ENCODE measurements around the gene DENND2C. TPM values are rescaled to one million over a fixed set of nuclear protein-coding genes. Genes with fewer than 3 reads are reported as not detected.
A peak's percentile ranks its signal among the peaks of the same experiment; 100 is the strongest.

DENND2C gene
- total and polyA plus RNA-seq, 2 donors (not counting 1 experiment from before 2014, with no cell fraction given) = 1.3 to 1.7 TPM

DNA sequence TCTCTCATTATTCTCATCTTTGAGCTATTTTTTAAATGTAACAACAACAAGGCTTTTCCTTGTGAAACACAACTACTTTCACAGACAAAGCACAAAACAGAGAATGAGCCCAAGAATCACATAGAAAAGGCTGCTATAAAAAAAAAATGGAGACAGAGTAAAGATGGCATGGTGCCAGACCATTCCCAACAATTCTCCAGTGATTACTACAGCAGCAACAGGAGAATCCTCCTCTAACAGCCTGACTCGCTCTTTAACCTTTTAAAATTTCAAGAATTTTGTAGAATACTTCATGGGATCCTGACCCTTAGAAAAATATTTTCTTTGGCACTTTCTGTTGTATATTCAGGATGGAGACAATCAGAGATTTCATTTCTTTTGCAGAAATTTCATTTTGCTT lies 84.6 kb downstream of the DENND2C start:
- H3K4me3 ChIP-seq (replicated peaks in 1 of 4; ENCODE audit: control extremely low read depth in 1 of 4, insufficient read depth in 1 of 4, low read depth in 3 of 4, low read length in 4 of 4) = no peak overlapping the region
- no peaks in the 10 kb centered on the region for H3K36me3 ChIP-seq (ENCODE audit: control insufficient read depth, insufficient read depth, low read length)
- H3K79me2 ChIP-seq (ENCODE audit: control insufficient read depth, insufficient read depth, low read length) = peaks cover 9% of the 10 kb centered on the region
- H3K27me3 ChIP-seq (ENCODE audit: control insufficient read depth, insufficient read depth, low read length) = no peaks in the 10 kb centered on the region
- no peak overlapping the region for H3K9ac ChIP-seq (ENCODE audit: insufficient read depth, low read length)
- no peaks in the 10 kb centered on the region for H3K4me1 ChIP-seq (ENCODE audit: control insufficient read depth, extremely low read depth, insufficient read depth, low read length)
- TF ChIP-seq EZH2 (IDR thresholded peaks at IDR 0.05; ENCODE audit: low read length, missing control alignments) (no peak), CTCF (conservative IDR thresholded peaks at IDR 0.05 in 1 of 2, IDR thresholded peaks at IDR 0.05 in 1 of 2; ENCODE audit: low read depth in 1 of 2, low read length in 2 of 2) (no peak)
- no peaks in the 10 kb centered on the region for H4K20me1 ChIP-seq (ENCODE audit: control insufficient read depth, extremely low read depth, insufficient read depth, low read length)
- DNase-seq (ENCODE audit: low read depth in 2 of 2) = peak in 1 of 2 donors; percentile 13
- no peak overlapping the region for H3K27ac ChIP-seq (ENCODE audit: insufficient read depth, low read length)
- H3K4me2 ChIP-seq (ENCODE audit: extremely low read depth, insufficient read depth, low read length) = no peak overlapping the region
- H2AFZ ChIP-seq (ENCODE audit: low read length) = no peak overlapping the region
- no peaks in the 10 kb centered on the region for H3K9me3 ChIP-seq (ENCODE audit: control insufficient read depth, insufficient read depth, low read depth, low read length)

DNA sequence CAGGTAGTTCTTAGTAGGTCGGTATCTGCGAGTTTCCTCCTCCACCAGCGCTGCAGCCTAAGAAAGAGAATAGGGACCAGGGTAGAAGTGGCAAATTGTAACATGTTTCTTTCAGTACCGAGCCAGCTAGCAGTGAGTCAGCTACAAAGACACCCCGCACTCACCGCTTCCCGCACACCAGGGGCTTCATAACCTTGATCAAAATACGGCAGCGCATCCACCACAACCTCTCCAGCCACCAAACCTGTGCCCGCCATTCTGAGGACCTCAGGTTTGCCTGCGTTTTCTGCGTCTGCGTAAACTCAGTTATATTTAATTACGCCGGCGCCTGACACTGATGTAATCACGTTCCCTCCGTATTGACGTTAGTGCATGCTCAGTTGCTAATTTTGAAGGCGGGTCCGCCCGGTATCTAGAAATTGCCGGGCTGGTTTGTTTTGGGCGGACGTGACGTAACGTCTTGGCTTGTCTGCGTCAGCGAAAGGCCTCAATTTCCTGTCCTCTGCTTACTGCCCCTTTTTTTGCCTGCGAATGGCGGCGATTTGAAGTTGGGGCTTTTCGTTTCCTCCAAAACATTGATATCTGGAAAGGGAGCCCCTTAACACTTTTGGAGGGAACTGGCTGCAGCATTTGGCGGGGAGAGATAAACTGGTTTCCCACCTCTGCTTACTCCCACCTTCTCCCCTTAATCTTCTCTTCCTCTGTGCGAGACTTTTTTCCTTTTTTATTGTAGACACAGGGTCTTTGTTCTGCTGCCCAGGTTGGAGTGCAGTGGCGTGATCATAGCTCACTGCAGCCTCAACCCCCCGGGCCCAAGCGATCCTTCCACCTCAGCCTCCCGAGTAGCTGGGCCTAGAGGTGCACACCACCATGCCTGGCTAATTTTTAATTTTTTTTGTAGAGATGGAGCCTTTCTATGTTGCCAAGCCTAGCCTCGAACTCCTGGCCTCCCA lies 88.2 kb downstream of the DENND2C start, which contains the start of gene BCAS2:
Gene BCAS2 (minus strand): TSS at position 281 of the 953 bp plus-strand sequence. CDS start 24 bp downstream, at position 257.
- Histone ChIP-seq H3K4me1 (ENCODE audit: control insufficient read depth, extremely low read depth, insufficient read depth, low read length) (no peaks in the 10 kb centered on the region), H3K9me3 (ENCODE audit: control insufficient read depth, insufficient read depth, low read depth, low read length) (no peaks in the 10 kb centered on the region), H4K20me1 (ENCODE audit: control insufficient read depth, extremely low read depth, insufficient read depth, low read length) (no peaks in the 10 kb centered on the region), H3K9ac (ENCODE audit: insufficient read depth, low read length) (peak within 1 kb of the TSS; percentile 65), H3K4me3 (replicated peaks in 1 of 4; ENCODE audit: control extremely low read depth in 1 of 4, insufficient read depth in 1 of 4, low read depth in 3 of 4, low read length in 4 of 4) (peak within 1 kb of the TSS; percentile 90 to 99 (median 96)), H2AFZ (ENCODE audit: low read length) (peak within 1 kb of the TSS; percentile 74), H3K27ac (ENCODE audit: insufficient read depth, low read length) (peak within 1 kb of the TSS; percentile 87), H3K79me2 (ENCODE audit: control insufficient read depth, insufficient read depth, low read length) (peaks cover 12% of the 10 kb centered on the region), H3K27me3 (ENCODE audit: control insufficient read depth, insufficient read depth, low read length) (no peaks in the 10 kb centered on the region), H3K4me2 (ENCODE audit: extremely low read depth, insufficient read depth, low read length) (peak within 1 kb of the TSS; percentile 83), H3K36me3 (ENCODE audit: control insufficient read depth, insufficient read depth, low read length) (no peaks in the 10 kb centered on the region)
- DNase-seq (ENCODE audit: low read depth in 2 of 2) = peak; percentile 99
- TF ChIP-seq CTCF (conservative IDR thresholded peaks at IDR 0.05 in 1 of 2, IDR thresholded peaks at IDR 0.05 in 1 of 2; ENCODE audit: low read depth in 1 of 2, low read length in 2 of 2) (no peak), EZH2 (IDR thresholded peaks at IDR 0.05; ENCODE audit: low read length, missing control alignments) (no peak)

DNA sequence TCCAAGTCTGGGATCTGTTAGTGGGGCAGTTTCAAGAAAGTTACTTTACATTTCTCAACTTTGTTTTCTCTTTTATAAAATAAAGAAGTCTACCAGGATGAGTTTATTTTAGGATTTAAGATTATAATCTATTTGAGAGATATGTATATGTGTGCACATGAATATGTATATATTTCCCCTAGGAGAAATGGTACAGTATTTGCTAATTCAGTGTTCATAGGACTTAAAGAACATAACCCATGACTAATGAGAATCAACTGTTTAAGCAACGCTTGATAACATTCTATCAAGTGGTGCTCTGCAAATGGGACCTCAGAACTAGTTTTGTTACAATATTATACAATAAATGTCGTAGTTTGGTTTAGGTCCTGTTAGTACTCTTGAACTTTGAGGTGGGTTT lies 95.5 kb downstream of the DENND2C start:
- H3K27me3 ChIP-seq (ENCODE audit: control insufficient read depth, insufficient read depth, low read length) = no peaks in the 10 kb centered on the region
- no peak overlapping the region for H3K4me3 ChIP-seq (replicated peaks in 1 of 4; ENCODE audit: control extremely low read depth in 1 of 4, insufficient read depth in 1 of 4, low read depth in 3 of 4, low read length in 4 of 4)
- H3K9me3 ChIP-seq (ENCODE audit: control insufficient read depth, insufficient read depth, low read depth, low read length) = no peaks in the 10 kb centered on the region
- H3K4me1 ChIP-seq (ENCODE audit: control insufficient read depth, extremely low read depth, insufficient read depth, low read length) = no peaks in the 10 kb centered on the region
- H3K4me2 ChIP-seq (ENCODE audit: extremely low read depth, insufficient read depth, low read length) = no peak overlapping the region
- DNase-seq (ENCODE audit: low read depth in 2 of 2) = no peak
- H2AFZ ChIP-seq (ENCODE audit: low read length) = no peak overlapping the region
- no peak overlapping the region for H3K9ac ChIP-seq (ENCODE audit: insufficient read depth, low read length)
- no peaks in the 10 kb centered on the region for H4K20me1 ChIP-seq (ENCODE audit: control insufficient read depth, extremely low read depth, insufficient read depth, low read length)
- H3K27ac ChIP-seq (ENCODE audit: insufficient read depth, low read length) = no peak overlapping the region
- peaks cover 2% of the 10 kb centered on the region for H3K36me3 ChIP-seq (ENCODE audit: control insufficient read depth, insufficient read depth, low read length)
- H3K79me2 ChIP-seq (ENCODE audit: control insufficient read depth, insufficient read depth, low read length) = no peaks in the 10 kb centered on the region
- TF ChIP-seq CTCF (conservative IDR thresholded peaks at IDR 0.05 in 1 of 2, IDR thresholded peaks at IDR 0.05 in 1 of 2; ENCODE audit: low read depth in 1 of 2, low read length in 2 of 2) (no peak), EZH2 (IDR thresholded peaks at IDR 0.05; ENCODE audit: low read length, missing control alignments) (no peak)
